ENCODE data around the gene SPARCL1.
"Not testable (repeated sequence)": the region's sequence is repeated elsewhere in the genome, so short reads cannot be mapped to it uniquely, and the experiment has no call there.

Gene SPARCL1

DNA sequence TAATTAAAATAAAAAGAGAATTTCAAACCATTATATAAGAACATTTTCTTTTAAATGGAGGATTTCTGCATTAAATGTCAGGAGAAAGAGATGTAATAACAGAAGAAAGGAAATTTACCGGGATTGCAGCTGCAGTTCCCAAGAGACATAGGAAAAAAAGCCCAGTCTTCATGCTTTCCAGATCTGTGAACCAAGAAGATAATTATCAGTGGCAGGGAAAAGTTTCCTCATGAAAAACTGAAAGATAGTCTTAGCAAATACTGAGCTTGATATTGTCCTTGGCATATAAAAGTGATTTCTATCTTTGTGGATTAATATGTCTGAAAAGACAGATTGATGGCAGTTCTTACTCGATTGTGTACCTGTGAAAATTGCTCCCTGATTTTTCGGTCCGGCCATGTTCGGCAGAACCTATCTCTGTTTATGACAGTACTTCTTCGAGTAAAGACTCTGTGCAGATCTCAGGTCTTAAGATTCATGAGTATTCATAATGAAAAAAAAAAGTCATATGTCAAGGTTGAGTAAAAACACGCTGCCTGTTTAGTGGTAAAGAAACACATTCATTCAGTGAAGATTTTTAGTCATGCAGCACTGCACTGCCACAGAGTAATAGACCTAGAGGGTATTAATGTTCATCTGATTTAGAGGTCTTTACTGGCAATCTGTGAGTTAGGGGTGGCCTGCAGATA lies 29.6 kb downstream of the SPARCL1 start:
- DNase-seq: peak; percentile 80

DNA sequence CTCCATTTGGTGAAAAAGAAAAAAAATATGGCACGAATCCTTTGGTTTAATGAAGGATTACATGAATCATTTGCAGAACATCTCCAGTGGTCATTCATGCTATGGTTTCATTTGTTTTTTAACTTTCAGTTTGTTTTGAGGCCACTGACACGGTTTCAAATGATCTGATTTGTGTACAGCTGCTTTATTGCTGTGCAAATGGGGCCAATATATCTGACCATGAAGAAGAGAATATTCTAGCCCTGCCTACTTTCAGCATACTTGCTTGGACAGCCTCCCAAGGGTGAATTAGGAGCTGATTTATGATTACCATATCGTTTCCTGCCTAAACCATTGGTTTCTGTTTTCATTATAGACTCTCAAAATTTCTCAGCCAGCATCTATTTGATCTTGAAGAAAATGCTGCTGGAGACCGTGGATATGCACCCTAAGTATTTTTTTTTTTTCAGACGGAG lies 30.7 kb downstream of the SPARCL1 start:
- DNase-seq: peak; percentile 67

DNA sequence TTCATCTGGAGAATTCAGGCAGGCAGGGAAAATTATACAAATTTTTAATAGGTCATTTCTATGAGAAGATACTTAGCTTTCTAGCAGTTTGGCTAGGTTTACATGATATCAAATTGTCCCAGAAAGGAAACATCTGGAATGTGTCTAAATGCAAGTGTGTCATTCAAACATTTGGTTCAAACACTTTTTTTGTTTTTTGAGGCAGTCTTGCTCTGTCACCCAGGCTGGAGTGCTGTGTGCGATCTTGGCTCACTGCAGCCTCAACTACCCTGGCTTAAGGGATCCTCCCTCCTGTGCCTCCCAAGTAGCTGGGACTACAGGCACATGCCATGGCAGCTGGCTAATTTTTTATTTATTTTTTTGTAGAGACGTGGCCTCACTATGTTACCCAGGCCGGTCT lies 31.6 kb downstream of the SPARCL1 start:
- DNase-seq: no peak

DNA sequence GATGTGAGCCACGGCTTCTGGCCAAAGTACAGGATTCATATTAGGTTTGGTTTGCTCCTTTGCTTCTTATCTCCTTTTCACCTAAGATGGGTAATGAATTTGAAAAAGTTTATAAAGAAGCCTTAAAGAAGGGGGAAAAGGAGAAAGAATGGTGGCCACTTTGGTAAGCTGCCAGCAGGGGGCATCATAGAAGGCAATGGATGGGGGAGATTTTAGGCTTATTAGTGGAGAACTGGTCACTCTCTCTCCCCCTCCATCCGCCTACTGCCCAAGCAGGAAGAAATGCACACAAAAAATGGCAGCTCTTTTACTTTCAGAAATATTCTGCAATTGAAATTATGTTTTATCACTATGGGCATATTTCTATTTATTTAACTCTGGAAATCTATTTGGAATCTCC lies 32.0 kb downstream of the SPARCL1 start:
- peak; percentile 40 for DNase-seq

- no peak for DNase-seq
These were observed 36.1 kb downstream of the SPARCL1 start for GRCh38 chr4:87493115-87493514.

DNA sequence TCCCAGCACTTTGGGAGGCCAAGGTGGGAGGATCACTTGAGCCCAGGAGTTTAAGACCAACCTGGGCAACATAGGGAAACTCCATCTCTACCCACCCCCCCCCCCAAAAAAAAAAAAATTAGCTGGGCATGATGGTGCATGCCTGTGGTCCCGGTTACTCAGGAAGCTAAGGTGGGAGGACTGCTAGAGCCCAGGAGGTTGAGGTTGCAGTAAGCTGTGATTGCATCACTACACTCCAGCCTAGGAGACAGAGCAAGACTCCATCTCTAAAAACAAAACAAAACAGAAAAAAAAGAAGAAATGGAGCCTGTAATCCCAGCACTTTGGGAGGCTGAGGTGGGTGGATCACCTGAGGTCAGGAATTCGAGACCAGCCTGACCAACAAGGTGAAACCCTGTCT lies 37.3 kb downstream of the SPARCL1 start:
- not testable (repeated sequence) for DNase-seq

- no peak for DNase-seq
These were observed 37.7 kb downstream of the SPARCL1 start for GRCh38 chr4:87491436-87491835.

DNA sequence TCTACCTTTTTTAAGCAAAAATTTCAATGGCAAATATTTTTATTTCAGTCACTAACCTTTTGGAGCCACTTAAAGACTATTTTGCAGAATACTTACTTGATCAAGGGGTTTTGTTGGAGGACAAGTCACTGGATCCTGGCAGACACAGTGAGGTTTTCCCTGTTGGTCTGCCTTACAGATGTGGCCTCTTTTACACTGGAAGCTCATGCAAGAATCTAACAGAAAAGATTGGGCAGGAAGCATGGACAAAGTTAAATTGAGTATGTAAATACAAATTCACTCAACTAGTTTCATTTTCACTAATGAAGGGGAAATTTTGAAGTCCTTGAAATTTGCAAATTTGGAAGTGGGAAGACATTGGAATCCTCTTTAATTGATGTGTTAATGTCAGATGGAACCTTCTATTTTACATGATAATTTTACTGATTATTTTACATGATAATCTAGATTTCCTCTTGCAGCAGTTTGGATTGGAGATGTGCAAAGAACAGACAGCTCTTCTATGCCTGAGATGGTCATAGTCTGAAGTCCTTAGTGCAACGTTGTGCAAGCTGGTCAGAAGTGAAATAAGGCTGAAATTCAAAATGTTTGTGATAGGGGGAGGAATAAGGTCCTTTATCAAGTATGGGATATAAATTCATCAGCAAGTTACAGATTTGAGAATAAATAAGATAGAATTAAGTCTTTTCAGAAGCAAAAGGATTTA lies 38.4 kb downstream of the SPARCL1 start:
- DNase-seq: no peak

GRCh38 chr4:87489678-87490077 lies 39.5 kb downstream of the SPARCL1 start:
- no peak for DNase-seq

GRCh38 chr4:87488666-87489065 lies 40.5 kb downstream of the SPARCL1 start:
- not testable (repeated sequence) for DNase-seq

DNA sequence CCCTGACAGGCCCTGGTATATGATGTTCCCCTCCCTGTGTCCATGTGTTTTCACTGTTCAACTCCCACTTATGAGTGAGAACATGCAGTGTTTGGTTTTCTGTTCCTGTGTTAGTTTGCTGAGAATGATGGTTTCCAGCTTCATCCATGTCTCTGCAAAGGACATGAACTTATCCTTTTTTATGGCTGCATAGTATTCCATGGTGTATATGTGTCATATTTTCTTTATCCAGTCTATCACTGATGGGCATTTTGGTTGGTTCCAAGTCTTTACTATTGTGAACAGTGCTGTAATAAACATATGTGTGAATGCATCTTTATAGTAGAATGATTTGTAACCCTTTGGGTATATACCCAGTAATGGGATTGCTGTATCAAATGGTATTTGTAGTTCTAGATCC lies 45.9 kb downstream of the SPARCL1 start:
- DNase-seq: not testable (repeated sequence)

DNA sequence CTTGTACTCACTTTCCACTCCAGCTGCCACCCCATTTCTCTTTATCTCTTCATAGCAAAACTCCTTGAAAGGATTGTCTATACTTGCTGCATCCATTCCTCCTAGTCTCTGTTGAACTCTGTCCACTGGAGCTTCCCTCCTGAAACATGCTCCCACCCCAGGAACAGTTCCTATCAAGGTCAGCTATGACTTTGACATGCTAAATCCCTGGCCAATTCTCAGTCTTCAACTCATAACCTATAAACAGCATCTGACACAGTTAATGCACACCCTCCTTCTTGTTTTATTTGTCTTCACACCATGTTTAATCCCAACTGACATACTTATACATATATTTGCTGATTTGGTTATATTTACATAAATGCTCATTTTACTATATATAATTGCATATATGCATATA lies 47.8 kb downstream of the SPARCL1 start:
- DNase-seq: no peak

DNA sequence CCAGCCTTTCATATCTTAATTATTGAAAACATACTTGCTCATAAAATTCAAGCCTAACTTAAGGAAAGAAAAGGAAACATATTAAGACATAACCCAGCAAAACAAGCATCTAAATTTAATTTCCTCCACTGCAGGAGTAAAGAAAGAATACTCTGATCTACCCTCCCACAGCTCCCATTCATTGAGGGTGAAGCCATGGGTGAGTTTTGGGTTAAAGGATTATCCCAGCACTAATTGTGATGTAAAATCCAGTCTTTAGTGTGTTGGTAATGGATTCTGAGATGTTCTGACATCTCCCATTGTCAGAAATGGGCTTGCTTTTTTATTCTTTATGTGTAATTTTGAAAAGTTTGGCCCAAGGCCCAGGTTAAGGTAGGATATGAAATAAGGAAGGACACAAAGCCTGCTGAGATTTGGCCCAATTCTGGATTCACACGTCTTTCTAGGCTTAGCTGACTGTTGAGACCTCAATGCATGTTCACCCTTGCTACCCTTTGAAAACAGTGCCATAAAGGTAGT lies 50.4 kb downstream of the SPARCL1 start:
- no peak for DNase-seq

DNA sequence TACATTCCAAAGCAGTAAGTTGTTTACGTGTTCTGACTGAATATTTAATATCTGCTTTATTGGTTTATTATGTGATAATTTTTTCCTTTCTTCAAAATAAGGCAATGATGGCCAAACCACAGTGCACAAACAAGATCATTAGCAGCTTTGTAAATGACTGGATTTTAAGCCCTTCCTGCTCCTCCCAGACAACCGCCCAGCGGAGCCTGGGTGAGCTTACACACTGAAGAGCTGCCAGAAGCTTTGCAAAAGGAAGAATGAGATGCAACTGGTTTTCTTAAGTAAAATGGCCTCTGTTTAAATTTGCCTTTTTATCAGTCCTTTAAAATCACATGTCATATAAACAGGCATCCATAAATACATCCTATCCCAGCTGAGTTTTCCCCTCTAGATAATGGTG lies 52.2 kb downstream of the SPARCL1 start:
- DNase-seq: no peak

GRCh38 chr4:87469390-87469789 lies 59.8 kb downstream of the SPARCL1 start:
- DNase-seq: peak; percentile 61

DNA sequence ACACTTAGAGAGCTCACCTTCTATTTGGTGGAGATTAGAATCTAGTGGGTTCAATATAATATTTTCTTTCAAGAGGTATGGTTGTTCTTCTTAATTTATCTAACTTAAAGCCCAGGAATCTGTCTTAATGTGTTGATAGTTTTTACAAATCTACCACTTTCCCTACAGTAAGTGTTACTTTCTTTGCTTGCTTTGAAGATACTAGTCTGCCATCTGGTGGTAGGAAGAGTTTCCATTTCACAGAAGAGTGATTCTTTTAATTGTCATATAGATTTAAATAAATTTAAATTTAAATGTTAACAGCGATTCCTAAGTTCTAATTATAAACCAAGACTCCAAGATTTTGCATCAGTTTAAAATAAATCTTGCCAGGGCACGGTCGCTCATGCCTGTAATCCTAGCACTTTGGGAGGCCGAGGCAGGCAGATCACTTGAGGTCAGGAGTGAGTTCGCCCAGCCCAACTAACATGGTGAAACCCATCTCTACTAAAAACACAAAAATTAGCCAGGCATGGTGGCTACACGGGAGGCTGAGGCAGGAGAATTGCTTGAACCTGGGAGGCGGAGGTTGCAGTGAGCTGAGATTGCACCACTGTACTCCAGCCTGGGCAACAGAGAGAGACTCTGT lies 63.3 kb downstream of the SPARCL1 start:
- peak; percentile 52 for DNase-seq

GRCh38 chr4:87462102-87462501 lies 67.1 kb downstream of the SPARCL1 start:
- no peak for DNase-seq

GRCh38 chr4:87461281-87461700 lies 67.9 kb downstream of the SPARCL1 start:
- no peak for DNase-seq

- no peak for DNase-seq
These were observed 70.3 kb downstream of the SPARCL1 start for GRCh38 chr4:87458913-87459312.

DNA sequence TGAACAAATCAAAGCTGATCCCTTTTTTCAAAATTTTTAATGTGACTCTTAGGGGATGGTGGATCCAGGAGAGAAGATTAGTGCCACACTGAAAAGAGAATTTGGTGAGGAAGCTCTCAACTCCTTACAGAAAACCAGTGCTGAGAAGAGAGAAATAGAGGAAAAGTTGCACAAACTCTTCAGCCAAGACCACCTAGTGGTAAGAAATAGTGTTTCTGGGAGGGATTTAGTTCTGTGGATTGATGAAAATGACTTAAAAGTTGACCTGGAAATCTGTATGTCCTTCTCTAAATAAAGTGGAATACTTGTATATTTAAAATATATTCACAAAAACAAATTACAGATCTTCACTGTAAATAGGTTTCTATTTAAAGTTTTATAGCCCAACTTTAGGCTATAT lies 77.6 kb downstream of the SPARCL1 start:
- DNase-seq: no peak

GRCh38 chr4:87446375-87446774 lies 82.8 kb downstream of the SPARCL1 start:
- not testable (repeated sequence) for DNase-seq

- no peak for DNase-seq
These were observed 83.2 kb downstream of the SPARCL1 start for GRCh38 chr4:87445964-87446363.

- no peak for DNase-seq
These were observed 84.4 kb downstream of the SPARCL1 start for GRCh38 chr4:87444741-87445140.

GRCh38 chr4:87442889-87443288 lies 86.3 kb downstream of the SPARCL1 start:
- DNase-seq: no peak

All from activated CD4-positive, alpha-beta T cell treated with anti-CD3 and anti-CD28 coated beads, Interleukin-2, Interleukin-6, amounts not matched to agents 100 ng/mL and 50 ng/mL, durations not matched to agents 16 hours and 8 hours (primary cell).